ENCODE measurements around the gene ZRANB3. TPM values are rescaled to one million over a fixed set of nuclear protein-coding genes. Genes with fewer than 3 reads are reported as not detected.

Gene ZRANB3
- total RNA-seq, 2 experiments from 2014 or later = 7.6 TPM

DNA sequence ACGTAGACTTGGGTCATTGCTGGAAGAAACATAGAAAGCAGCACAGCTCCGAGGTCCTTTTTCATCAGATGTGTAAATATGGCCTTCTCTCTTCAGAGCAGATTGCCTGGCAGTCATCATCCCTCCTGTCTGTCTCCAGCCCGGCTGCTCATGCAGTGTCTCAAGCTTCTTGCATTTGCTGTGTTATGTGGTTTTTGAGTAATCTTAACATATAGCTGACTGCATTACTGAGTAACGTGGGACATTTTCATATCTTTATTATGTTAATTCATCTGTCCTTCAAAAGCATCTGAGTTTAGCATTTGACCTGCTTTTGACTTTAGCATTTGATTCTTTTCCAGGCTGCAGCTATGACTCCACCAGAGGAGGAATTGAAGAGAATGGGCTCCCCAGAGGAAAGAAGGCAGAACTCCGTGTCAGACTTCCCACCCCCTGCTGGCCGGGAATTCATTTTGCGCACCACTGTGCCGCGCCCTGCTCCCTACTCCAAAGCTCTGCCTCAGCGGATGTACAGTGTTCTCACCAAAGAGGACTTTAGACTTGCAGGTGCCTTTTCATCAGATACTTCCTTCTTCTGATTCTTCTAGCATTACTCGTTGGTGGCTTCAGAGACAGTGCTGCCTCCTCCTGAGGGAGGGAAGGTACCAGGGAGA, 362.7 kb downstream of the ZRANB3 start:
- no peak for ATAC-seq

DNA sequence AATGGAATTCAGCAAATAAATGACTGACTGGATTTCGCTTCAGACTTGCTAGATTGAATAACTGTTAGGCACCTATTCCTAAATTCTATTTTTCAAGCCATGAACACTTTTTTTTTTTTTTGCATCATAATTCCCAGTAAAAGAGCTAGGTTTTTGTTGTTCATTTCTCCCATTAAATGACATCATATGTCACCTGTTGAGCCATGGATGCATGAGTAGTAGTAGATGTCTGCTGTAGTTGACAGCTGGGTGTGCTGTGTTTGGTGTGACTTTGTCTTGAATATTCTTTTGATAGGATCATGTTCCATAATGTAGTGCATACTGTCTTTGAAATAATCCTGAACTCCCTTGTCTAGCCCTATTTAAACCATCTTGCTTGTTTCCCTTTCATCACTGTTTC, 363.7 kb downstream of the ZRANB3 start:
- H3K9me3 Mint-ChIP-seq (ENCODE audit: low read depth) = no peaks in the 10 kb centered on the region

More for the DNA sequence above, 362.7 kb downstream of the ZRANB3 start:
- DNase-seq = no peak
- CTCF ChIA-PET = interaction anchor here (0.6 to 1.0 kb wide), 2 partner anchors 164 to 304 kb away, joined by 3 read pairs; no protein-coding TSS in a partner anchor
- Mint-ChIP-seq H3K27ac (peak overlapping the region; percentile 7), H3K27me3 (no peaks in the 10 kb centered on the region), H3K4me1 (peaks cover 25% of the 10 kb centered on the region), H3K36me3 (peaks cover 30% of the 10 kb centered on the region), H3K4me3 (no peak overlapping the region), H3K9me3 (ENCODE audit: low read depth) (no peaks in the 10 kb centered on the region)

GRCh38 chr2:135164431-135164830, 366.6 kb downstream of the ZRANB3 start:
- Mint-ChIP-seq H3K4me3 (no peak overlapping the region), H3K27me3 (no peaks in the 10 kb centered on the region), H3K27ac (no peak overlapping the region), H3K4me1 (peaks cover 18% of the 10 kb centered on the region), H3K9me3 (ENCODE audit: low read depth) (no peaks in the 10 kb centered on the region), H3K36me3 (peaks cover 17% of the 10 kb centered on the region)
- CTCF ChIA-PET = interaction anchor here (1.2 kb wide), 1 partner anchor 15 kb away, joined by 3 read pairs; no protein-coding TSS in a partner anchor
- DNase-seq = no peak
- ATAC-seq = no peak

More for the DNA sequence above, 363.7 kb downstream of the ZRANB3 start:
- H3K36me3 Mint-ChIP-seq = peaks cover 22% of the 10 kb centered on the region
- H3K27ac Mint-ChIP-seq = no peak overlapping the region
- DNase-seq (no peak), ATAC-seq (no peak)
- H3K4me3 Mint-ChIP-seq = no peak overlapping the region
- CTCF ChIA-PET = interaction anchor here (2.0 kb wide), 1 partner anchor 163 kb away, joined by 8 read pairs; no protein-coding TSS in a partner anchor
- H3K4me1 Mint-ChIP-seq = peaks cover 31% of the 10 kb centered on the region
- no peaks in the 10 kb centered on the region for H3K27me3 Mint-ChIP-seq

- CTCF ChIA-PET = interaction anchor here (1.2 kb wide), 1 partner anchor 14 kb away, joined by 3 read pairs; no protein-coding TSS in a partner anchor
- H3K9me3 Mint-ChIP-seq (ENCODE audit: low read depth) = no peaks in the 10 kb centered on the region
- peaks cover 16% of the 10 kb centered on the region for H3K36me3 Mint-ChIP-seq
- no peak overlapping the region for H3K4me3 Mint-ChIP-seq
- no peak overlapping the region for H3K27ac Mint-ChIP-seq
- ATAC-seq (no peak), DNase-seq (no peak)
- H3K4me1 Mint-ChIP-seq = peaks cover 13% of the 10 kb centered on the region
- no peaks in the 10 kb centered on the region for H3K27me3 Mint-ChIP-seq
These were observed 367.1 kb downstream of the ZRANB3 start for GRCh38 chr2:135163901-135164300.

DNA sequence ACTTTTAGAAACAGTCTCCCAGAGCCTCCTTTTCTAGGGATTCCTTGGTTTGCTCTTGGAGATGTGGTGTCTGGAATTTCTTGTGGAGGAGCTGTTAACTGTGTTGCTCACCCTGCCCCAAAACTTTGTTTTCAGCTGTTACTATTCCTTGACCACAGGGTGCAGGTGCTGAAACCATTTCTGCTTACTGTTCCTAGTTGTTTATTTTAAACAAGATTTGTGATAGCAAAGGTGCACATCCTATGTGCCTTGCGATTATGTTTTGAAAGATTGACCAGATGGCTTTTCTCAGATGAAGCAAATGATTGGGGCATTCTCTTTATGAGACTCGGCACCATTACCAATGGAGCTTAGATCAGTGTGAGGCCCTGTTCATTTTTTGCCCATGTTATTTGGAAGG, 367.7 kb downstream of the ZRANB3 start:
- H3K27ac Mint-ChIP-seq = no peak overlapping the region
- CTCF ChIA-PET = interaction anchor here (1.2 kb wide), 1 partner anchor 14 kb away, joined by 3 read pairs; no protein-coding TSS in a partner anchor
- no peaks in the 10 kb centered on the region for H3K27me3 Mint-ChIP-seq
- peaks cover 16% of the 10 kb centered on the region for H3K36me3 Mint-ChIP-seq
- DNase-seq (no peak), ATAC-seq (no peak)
- H3K4me3 Mint-ChIP-seq = no peak overlapping the region
- no peaks in the 10 kb centered on the region for H3K9me3 Mint-ChIP-seq (ENCODE audit: low read depth)
- peaks cover 10% of the 10 kb centered on the region for H3K4me1 Mint-ChIP-seq

- CTCF ChIA-PET = no interaction called here
- Mint-ChIP-seq H3K4me1 (peaks cover 10% of the 10 kb centered on the region), H3K36me3 (peaks cover 22% of the 10 kb centered on the region), H3K4me3 (no peak overlapping the region), H3K27me3 (no peaks in the 10 kb centered on the region), H3K27ac (no peak overlapping the region), H3K9me3 (ENCODE audit: low read depth) (no peaks in the 10 kb centered on the region)
- no peak for DNase-seq
- no peak for ATAC-seq
These were observed 368.2 kb downstream of the ZRANB3 start for GRCh38 chr2:135162786-135163185.

DNA sequence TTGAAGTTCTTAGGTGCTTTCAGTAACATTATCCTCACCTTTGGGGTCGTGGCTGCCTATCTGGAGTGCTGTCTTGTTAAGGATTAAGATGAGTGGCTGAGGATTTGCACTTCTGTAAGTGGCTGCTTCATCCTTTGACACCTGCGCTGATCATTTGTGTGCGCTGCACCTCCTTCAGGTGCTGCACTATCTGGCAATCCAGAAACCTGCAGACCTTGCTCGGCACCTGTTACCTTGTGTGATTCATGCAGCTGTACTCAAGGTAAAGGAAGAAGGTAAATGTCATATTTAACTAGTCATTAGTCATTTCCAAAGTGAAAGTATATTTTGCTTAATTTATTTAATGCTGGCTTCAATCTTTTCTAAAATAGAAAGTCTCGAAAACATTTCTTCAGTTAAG, 368.6 kb downstream of the ZRANB3 start:
- CTCF ChIA-PET = no interaction called here
- H3K4me1 Mint-ChIP-seq = peaks cover 10% of the 10 kb centered on the region
- no peak overlapping the region for H3K4me3 Mint-ChIP-seq
- DNase-seq (no peak), ATAC-seq (no peak)
- no peak overlapping the region for H3K27ac Mint-ChIP-seq
- H3K27me3 Mint-ChIP-seq = no peaks in the 10 kb centered on the region
- no peaks in the 10 kb centered on the region for H3K9me3 Mint-ChIP-seq (ENCODE audit: low read depth)
- H3K36me3 Mint-ChIP-seq = peaks cover 21% of the 10 kb centered on the region

DNA sequence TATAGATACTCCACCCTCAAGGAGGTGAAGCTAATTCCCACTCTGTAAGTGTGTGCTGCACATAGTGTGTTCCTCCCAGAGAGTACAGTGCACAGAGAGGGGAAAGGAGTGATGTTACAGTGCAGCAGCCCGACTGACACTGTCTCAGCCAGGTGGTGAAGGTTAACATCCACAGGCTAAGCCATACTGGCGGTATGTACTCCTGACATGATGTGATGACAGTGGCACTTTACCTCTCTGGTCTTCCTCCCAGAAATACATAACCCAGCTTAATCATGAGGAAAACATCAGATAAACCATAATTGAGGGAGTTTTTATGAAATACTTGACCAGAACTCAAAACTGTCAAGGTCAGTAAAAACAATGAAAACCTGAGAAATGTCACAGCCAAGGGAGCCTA, 371.8 kb downstream of the ZRANB3 start:
- DNase-seq = no peak
- Mint-ChIP-seq H3K36me3 (peaks cover 42% of the 10 kb centered on the region), H3K27ac (no peak overlapping the region), H3K4me3 (no peak overlapping the region), H3K9me3 (ENCODE audit: low read depth) (no peaks in the 10 kb centered on the region), H3K27me3 (no peaks in the 10 kb centered on the region), H3K4me1 (peaks cover 22% of the 10 kb centered on the region)
- no peak for ATAC-seq
- CTCF ChIA-PET = no interaction called here

GRCh38 chr2:135157856-135158255, 373.2 kb downstream of the ZRANB3 start:
- ATAC-seq = no peak
- Mint-ChIP-seq H3K4me3 (no peak overlapping the region), H3K27me3 (no peaks in the 10 kb centered on the region), H3K9me3 (ENCODE audit: low read depth) (no peaks in the 10 kb centered on the region), H3K4me1 (peaks cover 23% of the 10 kb centered on the region), H3K27ac (no peak overlapping the region), H3K36me3 (peaks cover 47% of the 10 kb centered on the region)
- DNase-seq = no peak
- CTCF ChIA-PET = interaction anchor here (1.2 kb wide), 1 partner anchor 154 kb away, joined by 4 read pairs; no protein-coding TSS in a partner anchor

- Mint-ChIP-seq H3K4me1 (peaks cover 15% of the 10 kb centered on the region), H3K4me3 (no peak overlapping the region), H3K27me3 (no peaks in the 10 kb centered on the region), H3K27ac (no peak overlapping the region), H3K36me3 (peaks cover 66% of the 10 kb centered on the region), H3K9me3 (ENCODE audit: low read depth) (no peaks in the 10 kb centered on the region)
- no peak for ATAC-seq
- no peak for DNase-seq
- CTCF ChIA-PET = no interaction called here
These were observed 376.1 kb downstream of the ZRANB3 start for GRCh38 chr2:135154962-135155361.

GRCh38 chr2:135152361-135152760, 378.7 kb downstream of the ZRANB3 start:
- H3K27ac Mint-ChIP-seq = no peak overlapping the region
- H3K27me3 Mint-ChIP-seq = no peaks in the 10 kb centered on the region
- H3K4me1 Mint-ChIP-seq = peaks cover 15% of the 10 kb centered on the region
- H3K4me3 Mint-ChIP-seq = no peak overlapping the region
- ATAC-seq (no peak), DNase-seq (no peak)
- H3K9me3 Mint-ChIP-seq (ENCODE audit: low read depth) = no peaks in the 10 kb centered on the region
- CTCF ChIA-PET = no interaction called here
- H3K36me3 Mint-ChIP-seq = peaks cover 49% of the 10 kb centered on the region

DNA sequence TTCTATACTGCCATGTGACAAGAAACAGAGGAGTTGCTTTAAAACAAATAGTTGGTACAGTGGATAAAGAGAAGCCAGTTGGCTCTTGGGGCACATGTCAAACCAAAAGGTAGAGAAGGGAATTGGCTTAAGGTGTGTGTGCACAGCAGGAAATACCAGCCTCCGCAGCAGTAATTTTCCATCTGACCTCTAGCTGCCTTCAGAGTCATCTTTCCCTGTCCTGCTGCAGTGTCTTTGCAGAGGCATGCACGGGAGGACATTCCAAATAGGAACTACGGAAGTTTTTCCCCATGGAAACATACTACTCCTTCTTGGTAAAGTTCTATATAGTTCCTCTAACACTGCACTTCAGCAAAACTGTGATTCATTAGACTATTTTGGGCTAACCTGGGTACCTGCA, 379.4 kb downstream of the ZRANB3 start:
- ATAC-seq (no peak), DNase-seq (no peak)
- no peaks in the 10 kb centered on the region for H3K27me3 Mint-ChIP-seq
- CTCF ChIA-PET = no interaction called here
- no peak overlapping the region for H3K27ac Mint-ChIP-seq
- H3K9me3 Mint-ChIP-seq (ENCODE audit: low read depth) = no peaks in the 10 kb centered on the region
- H3K36me3 Mint-ChIP-seq = peaks cover 47% of the 10 kb centered on the region
- H3K4me1 Mint-ChIP-seq = peaks cover 13% of the 10 kb centered on the region
- no peak overlapping the region for H3K4me3 Mint-ChIP-seq

DNA sequence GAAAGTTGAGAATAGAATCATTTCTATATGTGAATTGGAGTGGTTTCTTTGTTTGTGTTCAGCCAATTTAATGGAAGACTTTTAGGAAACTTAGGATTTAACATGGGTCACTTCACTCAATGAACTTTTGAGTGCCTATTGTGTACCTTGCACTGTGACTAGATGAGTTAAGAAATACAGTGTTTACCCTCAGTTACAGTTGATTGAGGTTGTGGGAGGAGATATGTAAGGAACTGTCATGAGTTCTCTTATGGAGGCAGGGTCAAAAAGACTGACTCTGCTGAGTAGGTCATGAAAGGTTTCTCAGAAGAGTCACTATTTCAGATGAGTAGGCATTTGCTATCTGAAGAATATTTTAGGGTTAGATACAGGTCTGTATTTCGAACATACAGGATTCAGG, 380.3 kb downstream of the ZRANB3 start:
- no peak for DNase-seq
- ATAC-seq = no peak
- Mint-ChIP-seq H3K27me3 (no peaks in the 10 kb centered on the region), H3K36me3 (peaks cover 46% of the 10 kb centered on the region), H3K9me3 (ENCODE audit: low read depth) (no peaks in the 10 kb centered on the region), H3K4me3 (no peak overlapping the region), H3K4me1 (peaks cover 13% of the 10 kb centered on the region), H3K27ac (no peak overlapping the region)
- CTCF ChIA-PET = no interaction called here

DNA sequence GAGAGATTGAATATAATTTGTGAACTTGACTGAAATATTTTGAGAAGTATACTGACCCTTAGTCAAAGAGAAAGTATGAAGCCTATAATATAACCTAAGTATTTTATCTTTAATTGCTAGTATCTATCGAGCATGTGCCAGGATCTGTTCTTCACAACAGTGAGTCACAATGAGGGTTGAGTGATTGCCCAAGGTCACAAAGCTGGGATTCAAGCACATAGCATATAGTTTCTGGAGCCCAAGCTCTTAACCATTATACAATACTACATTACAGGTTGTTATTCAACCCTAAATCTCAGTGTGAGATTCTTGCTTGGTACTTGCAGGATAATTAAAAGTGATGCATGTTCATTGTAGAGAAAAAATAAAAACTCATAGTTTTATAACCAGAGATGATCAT, 381.8 kb downstream of the ZRANB3 start:
- no peak for ATAC-seq
- CTCF ChIA-PET = interaction anchor here (0.7 to 1.2 kb wide), 2 partner anchors 14 to 113 kb away, joined by 3 read pairs; no protein-coding TSS in a partner anchor
- H3K27me3 Mint-ChIP-seq = no peaks in the 10 kb centered on the region
- peaks cover 43% of the 10 kb centered on the region for H3K36me3 Mint-ChIP-seq
- H3K27ac Mint-ChIP-seq = no peak overlapping the region
- H3K9me3 Mint-ChIP-seq (ENCODE audit: low read depth) = peaks cover 1% of the 10 kb centered on the region
- H3K4me1 Mint-ChIP-seq = peaks cover 4% of the 10 kb centered on the region
- no peak overlapping the region for H3K4me3 Mint-ChIP-seq
- no peak for DNase-seq
